Keratinocyte (primary cell): ENCODE measurements around the gene MADD. TPM values are rescaled to one million over a fixed set of nuclear protein-coding genes. Genes with fewer than 3 reads are reported as not detected.

Experiments
- DNase-seq: peaks from one replicate; pipeline ENCODE4 v3.0.0-alpha.2; 2011; ENCODE audit warnings: low read depth, missing footprints, low spot score
- FAIRE-seq: peaks from 2 replicates; lab custom pipeline; 2011; peaks lifted over from hg19 to GRCh38; lab: Jason Lieb, UNC
- H2AFZ ChIP-seq: 2 replicates; pipeline ENCODE4 v1.6.0; 2012; ENCODE audit warnings: low read length, control low read depth, inconsistent platforms; ENCODE audit not compliant: control insufficient read depth
- H3K27ac ChIP-seq: 2 replicates; pipeline ENCODE4 v1.5.1; 2011; ENCODE audit warnings: low read length; ENCODE audit not compliant: control insufficient read depth, insufficient read depth
- H3K27me3 ChIP-seq: 3 replicates; pipeline ENCODE4 v1.6.0; 2011; ENCODE audit warnings: low read length; ENCODE audit not compliant: control insufficient read depth, insufficient read depth; ENCODE audit errors: extremely low read depth
- H3K36me3 ChIP-seq, 2 experiments: 2 replicates in 1 of 2; 3 replicates in 1 of 2; pipeline ENCODE4 v1.5.1; 2011; ENCODE audit warnings: low read length in 2 of 2, mild to moderate bottlenecking in 1 of 2; ENCODE audit not compliant: control insufficient read depth in 2 of 2, insufficient read depth in 2 of 2; ENCODE audit errors: extremely low read depth in 1 of 2
- H3K4me1 ChIP-seq: 3 replicates; pipeline ENCODE4 v1.5.1; 2011; ENCODE audit warnings: low read length; ENCODE audit not compliant: control insufficient read depth, insufficient read depth; ENCODE audit errors: extremely low read depth
- H3K4me2 ChIP-seq: 3 replicates; pipeline ENCODE4 v1.6.0; 2011; ENCODE audit warnings: low read depth, low read length; ENCODE audit not compliant: control insufficient read depth, insufficient read depth; ENCODE audit errors: extremely low read depth
- H3K4me3 ChIP-seq, 3 experiments: fragments of 200-600 bp in 1 of 3; sonication (generic) in 1 of 3; 2 replicates in 2 of 3; 3 replicates in 1 of 3; pipeline ENCODE4 v1.5.1; 2011 to 2016; ENCODE audit warnings: low read length in 3 of 3, mild to moderate bottlenecking in 3 of 3, control low read depth in 2 of 3, inconsistent platforms in 1 of 3, low read depth in 1 of 3, mixed read lengths in 1 of 3, mixed run types in 1 of 3, moderate library complexity in 1 of 3; ENCODE audit not compliant: control insufficient read depth in 2 of 3, insufficient read depth in 2 of 3; ENCODE audit errors: extremely low read depth in 1 of 3
- H3K79me2 ChIP-seq: 2 replicates; pipeline ENCODE4 v1.6.0; 2012; ENCODE audit warnings: low read length; ENCODE audit not compliant: control insufficient read depth, insufficient read depth
- H3K9ac ChIP-seq: 3 replicates; pipeline ENCODE4 v1.6.0; 2011; ENCODE audit warnings: low read length; ENCODE audit not compliant: control insufficient read depth, insufficient read depth; ENCODE audit errors: extremely low read depth
- H3K9me1 ChIP-seq: 3 replicates; pipeline ENCODE4 v1.6.0; 2011; ENCODE audit warnings: low read length; ENCODE audit not compliant: control insufficient read depth, insufficient read depth; ENCODE audit errors: extremely low read depth
- H3K9me3 ChIP-seq: 2 replicates; pipeline ENCODE4 v1.5.1; 2012; ENCODE audit warnings: low read depth, low read length; ENCODE audit not compliant: control insufficient read depth
- H4K20me1 ChIP-seq: 3 replicates; pipeline ENCODE4 v1.6.0; 2011; ENCODE audit warnings: low read length; ENCODE audit not compliant: control insufficient read depth, insufficient read depth; ENCODE audit errors: extremely low read depth
- CTCF ChIP-seq, 3 experiments: IDR thresholded peaks in 1 of 3; conservative IDR thresholded peaks in 1 of 3; optimal IDR thresholded peaks in 1 of 3; 2 replicates in 2 of 3; 3 replicates in 1 of 3; pipeline versions ENCODE3 to v1.5.1; 2011; ENCODE audit warnings: low read length in 3 of 3, mild to moderate bottlenecking in 3 of 3, moderate library complexity in 2 of 3, control low read depth in 1 of 3, inconsistent platforms in 1 of 3; ENCODE audit not compliant: insufficient read depth in 2 of 3; ENCODE audit errors: extremely low read depth in 1 of 3
- EZH2 ChIP-seq: IDR thresholded peaks from one replicate; pipeline ENCODE4 v1.6.1; 2012; ENCODE audit warnings: inconsistent platforms, mild to moderate bottlenecking, low read length, moderate library complexity
- dilution Hi-C: fragments of 300-500 bp; cut with MboI; formaldehyde crosslinking; loops from one replicate; pipeline ENCODE4 v1.7.0; 2020; ENCODE audit warnings: low sequenced_read_pairs; ENCODE audit not compliant: extremely low pct_ligation_motif_present
- polyA plus RNA-seq, 5 experiments: library from polyadenylated mRNA; depleted of rRNA in 3 of 5; stranded (reverse) in 3 of 5; stranded (forward) in 1 of 5; unstranded in 1 of 5; fragments of >200 nt; gene quantifications; 1 replicate in 1 of 5; 2 replicates in 3 of 5; 3 replicates in 1 of 5; pipeline versions ENCODE4 v1.2.1 to v1.2.3, GENCODE V29; 2011 to 2012; ENCODE audit warnings: missing spikeins in 2 of 5, low read depth in 1 of 5, low replicate concordance in 1 of 5

MADD gene
- polyA plus RNA-seq, 1 donor (not counting 4 experiments of a cell fraction or from before 2014, with no cell fraction given) = 11.9 TPM

GRCh38 chr11:47278769-47279168, 8.8 kb downstream of the MADD start:
- TF ChIP-seq EZH2 (no peak), CTCF (optimal IDR thresholded peaks at IDR 0.05 in 1 of 3, IDR thresholded peaks at IDR 0.05 in 1 of 3, conservative IDR thresholded peaks at IDR 0.05 in 1 of 3; ENCODE audit: extremely low read depth in 1 of 3, insufficient read depth in 2 of 3, low read length in 3 of 3) (no peak)
- no peaks in the 10 kb centered on the region for H3K27me3 ChIP-seq
- H3K4me3 ChIP-seq = no peak overlapping the region
- H4K20me1 ChIP-seq = no peaks in the 10 kb centered on the region
- H3K79me2 ChIP-seq = peaks cover 6% of the 10 kb centered on the region
- dilution Hi-C loops = no loop called here
- no peaks in the 10 kb centered on the region for H3K9me1 ChIP-seq
- H2AFZ ChIP-seq = no peak overlapping the region
- H3K27ac ChIP-seq = no peak overlapping the region
- H3K9ac ChIP-seq = no peak overlapping the region
- H3K9me3 ChIP-seq = no peaks in the 10 kb centered on the region
- no peaks in the 10 kb centered on the region for H3K4me1 ChIP-seq
- FAIRE-seq = no peak
- DNase-seq = no peak
- H3K4me2 ChIP-seq = no peak overlapping the region
- H3K36me3 ChIP-seq = peaks cover 14 to 33% of the 10 kb centered on the region in 2 experiments

- no peaks in the 10 kb centered on the region for H3K9me3 ChIP-seq
- H3K9ac ChIP-seq = no peak overlapping the region
- H3K4me3 ChIP-seq = no peak overlapping the region
- no peaks in the 10 kb centered on the region for H3K9me1 ChIP-seq
- H3K79me2 ChIP-seq = no peaks in the 10 kb centered on the region
- peaks cover 14 to 35% of the 10 kb centered on the region in 2 experiments for H3K36me3 ChIP-seq
- H3K27ac ChIP-seq = no peak overlapping the region
- TF ChIP-seq CTCF (optimal IDR thresholded peaks at IDR 0.05 in 1 of 3, IDR thresholded peaks at IDR 0.05 in 1 of 3, conservative IDR thresholded peaks at IDR 0.05 in 1 of 3; ENCODE audit: extremely low read depth in 1 of 3, insufficient read depth in 2 of 3, low read length in 3 of 3) (no peak), EZH2 (no peak)
- H4K20me1 ChIP-seq = no peaks in the 10 kb centered on the region
- FAIRE-seq = no peak
- DNase-seq = no peak
- H2AFZ ChIP-seq = no peak overlapping the region
- H3K4me1 ChIP-seq = no peaks in the 10 kb centered on the region
- no peak overlapping the region for H3K4me2 ChIP-seq
- dilution Hi-C loops = no loop called here
- H3K27me3 ChIP-seq = no peaks in the 10 kb centered on the region
Observed at GRCh38 chr11:47280099-47280498, 10.2 kb downstream of the MADD start.
